ENCODE results near the gene INHBA.

The INHBA gene

DNA sequence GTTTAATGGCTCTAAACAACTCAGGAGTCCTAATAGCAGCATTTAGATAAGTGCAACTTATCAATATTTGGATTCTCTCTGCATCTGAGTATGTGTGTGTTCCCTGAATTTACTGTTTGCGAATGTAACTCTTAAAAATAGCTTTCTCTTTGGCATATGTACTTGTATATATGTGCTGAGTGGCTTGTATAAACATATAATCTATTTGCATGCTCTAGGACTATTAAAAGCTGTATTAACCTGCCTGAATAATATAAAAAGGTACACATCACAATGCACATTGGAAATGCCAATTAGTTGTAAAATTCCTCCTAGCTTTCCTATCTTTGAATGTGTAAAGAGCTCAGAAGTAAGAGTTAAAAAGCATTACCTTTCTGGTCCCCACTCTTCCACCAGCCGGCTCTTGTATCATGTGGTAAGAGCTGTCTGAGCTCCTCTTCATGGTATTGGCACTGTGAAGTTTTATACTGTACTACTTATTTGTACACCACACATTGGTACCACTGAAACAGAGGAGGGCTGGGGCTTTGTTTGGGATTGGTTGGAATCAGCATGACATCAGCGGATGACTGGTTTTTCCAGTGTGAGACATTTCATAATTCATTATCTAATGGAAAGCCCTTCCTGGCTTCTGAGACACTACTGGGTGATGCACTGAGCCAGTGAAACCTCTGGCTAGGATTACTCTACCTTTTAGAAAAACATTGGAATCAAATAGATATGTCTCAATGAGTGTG, at the start of gene INHBA:
INHBA (minus strand) TSS at position 456 of the 737 bp plus-strand sequence. CDS start 2,716 bp downstream, outside the sequence.
- TF ChIP-seq, protein P1, sequence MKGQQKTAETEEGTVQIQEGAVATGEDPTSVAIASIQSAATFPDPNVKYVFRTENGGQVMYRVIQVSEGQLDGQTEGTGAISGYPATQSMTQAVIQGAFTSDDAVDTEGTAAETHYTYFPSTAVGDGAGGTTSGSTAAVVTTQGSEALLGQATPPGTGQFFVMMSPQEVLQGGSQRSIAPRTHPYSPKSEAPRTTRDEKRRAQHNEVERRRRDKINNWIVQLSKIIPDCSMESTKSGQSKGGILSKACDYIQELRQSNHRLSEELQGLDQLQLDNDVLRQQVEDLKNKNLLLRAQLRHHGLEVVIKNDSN (IDR thresholded peaks at IDR 0.05): no peak
- no peak for TF ChIP-seq TAF1 (IDR thresholded peaks at IDR 0.05; ENCODE audit: low read depth)
- TF ChIP-seq RAD21 (IDR thresholded peaks at IDR 0.05; ENCODE audit: low read depth): no peak
- TF ChIP-seq YY1 (IDR thresholded peaks at IDR 0.05; ENCODE audit: low read depth): no peak
- TF ChIP-seq EGR1 (IDR thresholded peaks at IDR 0.05): no peak
- TF ChIP-seq CREB1 (IDR thresholded peaks at IDR 0.05; ENCODE audit: low read depth): no peak
- no peak for TF ChIP-seq NFIC (IDR thresholded peaks at IDR 0.05)
- no peak for TF ChIP-seq MAX (IDR thresholded peaks at IDR 0.05)
- TF ChIP-seq CEBPB (IDR thresholded peaks at IDR 0.05): no peak
- no peak for TF ChIP-seq ZBTB7A (IDR thresholded peaks at IDR 0.05; ENCODE audit: low read depth)
- TF ChIP-seq TCF12 (IDR thresholded peaks at IDR 0.05; ENCODE audit: low read depth): no peak
- TF ChIP-seq REST (IDR thresholded peaks at IDR 0.05; ENCODE audit: low read depth): no peak
- no peak for TF ChIP-seq FOXM1 (IDR thresholded peaks at IDR 0.05; ENCODE audit: borderline replicate concordance, low read depth)
- no peak for TF ChIP-seq EP300 (IDR thresholded peaks at IDR 0.05; ENCODE audit: borderline replicate concordance)
- TF ChIP-seq TEAD4 (IDR thresholded peaks at IDR 0.05): no peak

- TF ChIP-seq CREB1 (IDR thresholded peaks at IDR 0.05; ENCODE audit: low read depth): no peak
Observed at GRCh38 chr7:41752615-41753014, 49.7 kb upstream of the INHBA start.

DNA sequence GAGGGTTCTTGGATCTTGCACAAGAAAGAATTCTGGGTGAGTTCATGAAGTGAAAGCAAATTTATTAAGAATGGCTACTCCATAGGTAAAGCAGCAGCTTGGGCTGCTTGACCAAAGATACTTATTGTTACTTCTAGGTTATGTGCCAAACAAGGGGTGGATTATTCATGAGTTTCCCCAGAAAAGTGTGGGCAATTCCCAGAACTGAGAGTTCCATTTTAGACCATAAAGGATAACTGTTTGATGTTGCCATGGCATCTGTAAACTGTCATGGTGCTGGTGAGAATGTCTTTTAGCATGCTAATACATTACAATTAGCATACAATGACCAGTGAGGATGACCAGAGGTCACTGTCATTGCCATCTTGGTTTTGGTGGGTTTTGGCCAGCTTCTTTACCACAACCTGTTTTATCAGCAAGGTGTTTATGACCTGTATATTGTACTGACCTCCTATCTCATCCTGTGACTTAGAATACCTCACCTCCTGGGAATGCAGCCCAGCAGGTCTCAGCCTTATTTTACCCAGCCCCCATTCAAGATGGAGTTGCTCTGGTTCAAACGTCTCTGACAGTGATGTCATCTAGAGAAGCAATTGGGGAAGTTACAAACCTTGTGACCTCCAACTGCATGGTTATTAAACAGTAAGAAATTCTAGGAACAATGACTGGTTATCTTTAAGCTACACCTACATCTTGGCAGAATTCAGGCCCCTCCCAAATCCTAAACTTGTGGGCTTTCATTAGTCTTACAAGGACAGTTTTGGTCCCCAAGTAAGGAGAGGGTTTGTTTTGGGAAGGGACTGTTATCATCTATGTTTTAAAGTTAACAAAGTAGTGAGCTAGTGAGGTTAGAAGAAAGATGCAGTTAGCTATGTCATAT, 48.0 kb upstream of the INHBA start:
- no peak for TF ChIP-seq ZBTB7A (IDR thresholded peaks at IDR 0.05; ENCODE audit: low read depth)

DNA sequence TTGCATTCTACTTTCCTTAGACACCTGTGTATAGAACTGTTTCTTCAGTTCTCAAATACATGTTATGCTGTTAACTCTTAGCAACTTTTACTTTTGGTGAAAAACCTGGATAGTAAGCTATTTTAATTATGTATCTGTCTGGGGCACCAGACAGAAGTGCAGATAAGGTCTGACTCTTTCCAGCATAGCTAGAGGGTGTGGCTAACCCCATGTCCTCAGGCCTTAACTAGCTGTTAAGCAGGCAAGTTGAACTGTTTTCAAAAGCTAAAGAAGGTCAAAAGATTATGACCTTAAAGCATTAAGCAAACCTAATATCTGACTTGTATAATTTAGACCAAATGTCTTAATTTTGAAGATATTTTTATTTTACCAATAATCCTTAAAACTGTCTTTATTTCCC, 45.1 kb upstream of the INHBA start:
- no peak for TF ChIP-seq TAF1 (IDR thresholded peaks at IDR 0.05; ENCODE audit: low read depth)

DNA sequence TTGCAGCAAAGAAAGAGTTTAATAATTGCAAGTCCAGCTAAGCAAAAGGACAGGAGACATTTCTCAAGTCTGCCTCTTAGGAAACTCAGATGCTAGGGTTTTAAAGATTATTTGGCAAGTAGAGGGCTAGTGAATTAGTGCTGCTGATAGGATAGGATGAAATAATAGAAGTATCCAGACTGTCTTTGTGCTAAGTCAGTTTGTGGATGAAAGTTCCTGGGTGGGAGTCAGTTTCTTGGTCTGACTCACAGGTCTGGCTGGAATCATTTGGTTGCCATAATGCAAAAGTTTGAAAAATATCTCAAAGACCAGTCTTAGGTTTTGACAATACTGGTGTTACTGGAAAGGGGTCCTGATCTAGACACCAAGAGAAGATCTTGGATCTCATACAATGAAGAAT, 42.6 kb upstream of the INHBA start:
- TF ChIP-seq EP300 (IDR thresholded peaks at IDR 0.05; ENCODE audit: borderline replicate concordance) (no peak), RAD21 (IDR thresholded peaks at IDR 0.05; ENCODE audit: low read depth) (no peak), TAF1 (IDR thresholded peaks at IDR 0.05; ENCODE audit: low read depth) (no peak), REST (IDR thresholded peaks at IDR 0.05; ENCODE audit: low read depth) (no peak), CREB1 (IDR thresholded peaks at IDR 0.05; ENCODE audit: low read depth) (no peak), EGR1 (IDR thresholded peaks at IDR 0.05) (no peak), NFIC (IDR thresholded peaks at IDR 0.05) (no peak), FOXM1 (IDR thresholded peaks at IDR 0.05; ENCODE audit: borderline replicate concordance, low read depth) (no peak), MAX (IDR thresholded peaks at IDR 0.05) (no peak), YY1 (IDR thresholded peaks at IDR 0.05; ENCODE audit: low read depth) (no peak)
- TF ChIP-seq, protein P1 (IDR thresholded peaks at IDR 0.05): no peak

- TF ChIP-seq REST (IDR thresholded peaks at IDR 0.05; ENCODE audit: low read depth) (no peak), EP300 (IDR thresholded peaks at IDR 0.05; ENCODE audit: borderline replicate concordance) (no peak), FOXM1 (IDR thresholded peaks at IDR 0.05; ENCODE audit: borderline replicate concordance, low read depth) (no peak), CREB1 (IDR thresholded peaks at IDR 0.05; ENCODE audit: low read depth) (no peak), CEBPB (IDR thresholded peaks at IDR 0.05) (no peak), YY1 (IDR thresholded peaks at IDR 0.05; ENCODE audit: low read depth) (no peak), MAX (IDR thresholded peaks at IDR 0.05) (no peak), RAD21 (IDR thresholded peaks at IDR 0.05; ENCODE audit: low read depth) (no peak), ZBTB7A (IDR thresholded peaks at IDR 0.05; ENCODE audit: low read depth) (no peak)
- TF ChIP-seq, protein P1 (IDR thresholded peaks at IDR 0.05): no peak
Observed at GRCh38 chr7:41744161-41744560, 41.3 kb upstream of the INHBA start.
